Measurements from ENCODE around the gene TMEM161A.

Gene TMEM161A

DNA sequence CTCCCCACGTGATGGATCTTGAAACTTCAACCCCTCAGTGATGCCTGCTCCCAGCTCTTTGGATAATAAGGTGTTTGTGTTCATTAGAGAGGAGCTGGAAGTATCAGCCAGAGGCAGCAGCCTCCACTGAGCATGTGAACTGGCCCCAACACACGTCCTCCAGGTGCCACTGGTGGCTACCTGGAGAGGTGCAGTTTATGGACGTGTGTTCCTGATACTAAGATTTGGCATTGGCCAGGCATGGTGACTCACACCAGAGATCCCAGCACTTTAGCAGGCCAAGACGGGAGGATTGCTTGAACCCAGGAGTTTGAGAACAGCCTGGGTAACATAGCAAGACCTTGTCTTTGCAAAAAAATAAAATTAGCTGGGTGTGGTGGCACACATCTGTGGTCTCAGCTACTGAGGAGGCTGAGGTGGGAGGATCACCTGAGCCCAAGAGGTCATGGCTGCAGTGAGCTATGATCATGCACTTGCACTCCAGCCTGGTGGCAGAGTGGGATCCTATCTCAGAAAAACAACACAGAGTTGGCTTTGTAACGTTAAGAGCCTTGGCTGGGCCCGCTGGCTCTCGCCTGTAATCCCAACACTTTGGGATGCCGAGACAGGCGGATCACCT, 40.1 kb downstream of the TMEM161A start:
- no peak overlapping the region for H3K4me2 ChIP-seq (ENCODE audit: low read length)
- peak; percentile 18 to 46 for DNase-seq
- no peak overlapping the region for H3K9ac ChIP-seq (ENCODE audit: low read length)
- no peak overlapping the region for H3K18ac ChIP-seq (ENCODE audit: low read length)
- H2BK12ac ChIP-seq (ENCODE audit: low read length) = no peak overlapping the region
- H4K8ac ChIP-seq (ENCODE audit: low read depth, low read length) = no peak overlapping the region
- H2AK5ac ChIP-seq (ENCODE audit: low read length) = no peak overlapping the region
- H3K4me3 ChIP-seq (ENCODE audit: low read depth, low read length) = no peak overlapping the region
- no peak overlapping the region for H2BK120ac ChIP-seq (ENCODE audit: insufficient read depth, low read length, poor library complexity)
- peaks cover 2 to 11% of the 10 kb centered on the region in 2 experiments for H3K4me1 ChIP-seq (ENCODE audit: control insufficient read depth in 1 of 2, insufficient read depth in 2 of 2, low read length in 2 of 2)
- no CpG with 5 or more reads among the region's 9 CpGs for WGBS (ENCODE audit: extremely low coverage, insufficient coverage, insufficient read length)
- H3K79me2 ChIP-seq (ENCODE audit: control insufficient read depth, insufficient read depth, low read length, poor library complexity) = no peaks in the 10 kb centered on the region
- no peaks in the 10 kb centered on the region for H3K36me3 ChIP-seq (ENCODE audit: control insufficient read depth in 1 of 2, insufficient read depth in 2 of 2, low read length in 2 of 2)
- H3K27ac ChIP-seq (ENCODE audit: low read depth, low read length) = no peak overlapping the region
- peaks cover 2% of the 10 kb centered on the region for H3K9me3 ChIP-seq (ENCODE audit: insufficient read depth, low read depth, low read length)
- H3K4ac ChIP-seq (ENCODE audit: low read depth, low read length) = no peak overlapping the region
- H3K79me1 ChIP-seq (ENCODE audit: low read length) = no peaks in the 10 kb centered on the region
- no peak overlapping the region for H2BK5ac ChIP-seq (ENCODE audit: low read depth, low read length, poor library complexity)
- no peak overlapping the region for H3K23ac ChIP-seq (ENCODE audit: low read length)
- H4K91ac ChIP-seq (ENCODE audit: low read depth, low read length) = no peak overlapping the region
- H4K12ac ChIP-seq (ENCODE audit: low read depth, low read length) = no peak overlapping the region
- no peaks in the 10 kb centered on the region for H3K27me3 ChIP-seq (ENCODE audit: insufficient read depth, low read length)
- no peak overlapping the region for H3K14ac ChIP-seq (ENCODE audit: low read length)
- H2AFZ ChIP-seq (ENCODE audit: insufficient read depth, low read length, poor library complexity) = no peak overlapping the region

DNA sequence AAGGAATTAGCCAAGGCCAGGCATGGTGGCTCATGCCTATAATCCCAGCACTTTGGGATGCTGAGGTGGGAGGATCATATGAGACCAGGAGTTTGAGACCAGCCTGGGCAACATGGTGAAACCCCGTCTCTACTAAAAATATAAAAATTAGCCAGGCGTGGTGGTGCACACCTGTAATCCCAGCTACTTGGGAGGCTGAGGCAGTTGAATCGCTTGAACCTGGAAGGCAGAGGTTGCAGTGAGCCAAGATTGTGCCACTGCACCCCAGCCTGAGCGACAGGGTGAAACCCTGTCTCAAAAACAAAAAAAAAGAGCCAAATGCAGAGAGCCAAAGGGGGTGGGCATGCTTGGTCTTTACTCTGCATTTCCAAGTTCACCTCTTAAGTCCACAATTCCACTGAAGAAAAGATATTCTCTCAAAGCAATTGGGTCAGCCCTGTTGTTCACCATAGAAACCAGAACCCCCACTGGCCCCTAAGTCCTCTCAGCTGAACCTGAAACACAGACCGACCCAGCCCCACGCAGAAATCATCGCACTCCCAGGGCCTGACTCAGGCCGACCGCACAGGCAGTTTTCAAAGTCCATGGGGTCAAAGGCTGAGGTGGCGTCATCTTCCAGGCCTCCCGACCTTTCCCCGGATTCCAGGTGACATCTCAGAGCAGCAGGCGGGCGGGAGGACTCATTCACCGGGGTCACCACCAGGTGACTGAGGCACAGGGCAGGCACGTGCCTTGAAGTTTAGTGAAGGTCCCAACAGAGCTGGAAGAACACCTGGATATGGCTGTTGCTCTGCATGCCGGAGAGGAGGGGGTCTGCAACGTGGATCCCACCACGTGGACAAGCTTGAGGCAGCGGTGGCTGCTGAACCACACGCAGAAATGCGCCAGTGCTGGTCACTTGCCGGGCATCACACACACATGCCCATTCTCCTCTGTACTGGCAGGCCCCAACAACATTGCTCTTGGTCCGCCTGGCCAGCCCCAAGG, 41.3 kb downstream of the TMEM161A start:
- Histone ChIP-seq H4K91ac (ENCODE audit: low read depth, low read length) (no peak overlapping the region), H3K4ac (ENCODE audit: low read depth, low read length) (no peak overlapping the region), H3K27ac (ENCODE audit: low read depth, low read length) (no peak overlapping the region), H2AK5ac (ENCODE audit: low read length) (no peak overlapping the region), H3K4me2 (ENCODE audit: low read length) (no peak overlapping the region), H3K23ac (ENCODE audit: low read length) (no peak overlapping the region), H2AFZ (ENCODE audit: insufficient read depth, low read length, poor library complexity) (no peak overlapping the region), H3K14ac (ENCODE audit: low read length) (no peak overlapping the region), H3K4me1 (ENCODE audit: control insufficient read depth in 1 of 2, insufficient read depth in 2 of 2, low read length in 2 of 2) (peaks cover 2 to 11% of the 10 kb centered on the region in 2 experiments), H3K79me1 (ENCODE audit: low read length) (no peaks in the 10 kb centered on the region), H2BK5ac (ENCODE audit: low read depth, low read length, poor library complexity) (no peak overlapping the region), H3K27me3 (ENCODE audit: insufficient read depth, low read length) (no peaks in the 10 kb centered on the region), H4K8ac (ENCODE audit: low read depth, low read length) (no peak overlapping the region), H2BK120ac (ENCODE audit: insufficient read depth, low read length, poor library complexity) (no peak overlapping the region), H3K36me3 (ENCODE audit: control insufficient read depth in 1 of 2, insufficient read depth in 2 of 2, low read length in 2 of 2) (no peaks in the 10 kb centered on the region), H4K12ac (ENCODE audit: low read depth, low read length) (no peak overlapping the region), H3K4me3 (ENCODE audit: low read depth, low read length) (no peak overlapping the region), H3K18ac (ENCODE audit: low read length) (no peak overlapping the region), H3K9ac (ENCODE audit: low read length) (no peak overlapping the region), H3K79me2 (ENCODE audit: control insufficient read depth, insufficient read depth, low read length, poor library complexity) (no peaks in the 10 kb centered on the region), H3K9me3 (ENCODE audit: insufficient read depth, low read depth, low read length) (peaks cover 2% of the 10 kb centered on the region), H2BK12ac (ENCODE audit: low read length) (no peak overlapping the region)
- WGBS (ENCODE audit: extremely low coverage, insufficient coverage, insufficient read length) = no CpG with 5 or more reads among the region's 24 CpGs
- DNase-seq = peak; percentile 95 to 96

DNA sequence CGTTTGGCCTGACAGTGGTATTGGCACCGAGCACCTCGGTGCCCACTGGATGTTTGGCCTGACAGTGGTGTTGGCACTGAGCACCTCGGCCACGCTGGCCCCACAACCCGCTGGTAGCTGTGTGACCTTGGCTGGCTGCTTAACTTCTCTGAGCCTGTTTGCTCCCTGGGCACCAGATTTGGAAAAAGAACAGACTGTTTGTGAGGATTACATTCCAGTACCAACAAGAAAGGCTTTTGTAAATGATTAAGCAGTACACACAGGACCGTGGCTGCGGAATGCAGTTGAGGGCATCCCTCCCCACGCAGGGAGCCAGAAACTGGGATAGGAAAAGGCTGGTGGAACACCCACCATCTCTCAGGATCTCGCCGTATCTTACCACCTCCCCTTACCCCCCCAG, 42.6 kb downstream of the TMEM161A start:
- H3K18ac ChIP-seq (ENCODE audit: low read length) = no peak overlapping the region
- H3K14ac ChIP-seq (ENCODE audit: low read length) = no peak overlapping the region
- H3K4ac ChIP-seq (ENCODE audit: low read depth, low read length) = no peak overlapping the region
- H3K79me2 ChIP-seq (ENCODE audit: control insufficient read depth, insufficient read depth, low read length, poor library complexity) = no peaks in the 10 kb centered on the region
- H2BK12ac ChIP-seq (ENCODE audit: low read length) = no peak overlapping the region
- H4K91ac ChIP-seq (ENCODE audit: low read depth, low read length) = no peak overlapping the region
- H2BK120ac ChIP-seq (ENCODE audit: insufficient read depth, low read length, poor library complexity) = no peak overlapping the region
- no peak overlapping the region for H3K4me3 ChIP-seq (ENCODE audit: low read depth, low read length)
- H3K36me3 ChIP-seq (ENCODE audit: control insufficient read depth in 1 of 2, insufficient read depth in 2 of 2, low read length in 2 of 2) = no peaks in the 10 kb centered on the region
- no peak overlapping the region for H2BK5ac ChIP-seq (ENCODE audit: low read depth, low read length, poor library complexity)
- no peaks in the 10 kb centered on the region for H3K27me3 ChIP-seq (ENCODE audit: insufficient read depth, low read length)
- no peaks in the 10 kb centered on the region for H3K79me1 ChIP-seq (ENCODE audit: low read length)
- no peak overlapping the region for H3K27ac ChIP-seq (ENCODE audit: low read depth, low read length)
- H3K9ac ChIP-seq (ENCODE audit: low read length) = no peak overlapping the region
- peaks cover 2 to 11% of the 10 kb centered on the region in 2 experiments for H3K4me1 ChIP-seq (ENCODE audit: control insufficient read depth in 1 of 2, insufficient read depth in 2 of 2, low read length in 2 of 2)
- H3K4me2 ChIP-seq (ENCODE audit: low read length) = no peak overlapping the region
- H4K8ac ChIP-seq (ENCODE audit: low read depth, low read length) = no peak overlapping the region
- no peak overlapping the region for H2AFZ ChIP-seq (ENCODE audit: insufficient read depth, low read length, poor library complexity)
- H2AK5ac ChIP-seq (ENCODE audit: low read length) = no peak overlapping the region
- H3K23ac ChIP-seq (ENCODE audit: low read length) = no peak overlapping the region
- no peak for DNase-seq
- no peak overlapping the region for H4K12ac ChIP-seq (ENCODE audit: low read depth, low read length)
- H3K9me3 ChIP-seq (ENCODE audit: insufficient read depth, low read depth, low read length) = no peaks in the 10 kb centered on the region
- WGBS (ENCODE audit: extremely low coverage, insufficient coverage, insufficient read length) = no CpG with 5 or more reads among the region's 11 CpGs

DNA sequence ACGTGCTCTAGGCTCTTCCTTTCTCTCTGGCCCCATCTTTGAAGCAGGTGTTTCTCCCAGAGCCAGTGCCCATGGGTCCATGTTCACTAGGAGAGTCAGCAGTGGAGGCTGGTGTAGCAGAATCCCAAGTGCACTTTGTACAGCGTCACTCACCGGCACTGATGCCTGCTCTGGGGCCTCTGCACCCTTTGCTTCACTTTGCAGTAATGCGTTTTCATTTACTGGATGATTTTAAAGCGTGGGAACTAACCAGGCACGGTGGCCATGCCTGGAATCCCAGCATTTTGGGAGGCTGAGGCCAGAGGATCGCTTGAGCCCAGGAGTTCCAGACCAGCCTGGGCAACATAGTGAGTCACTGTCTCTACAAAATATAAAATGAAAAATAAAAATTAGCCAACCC, 43.8 kb downstream of the TMEM161A start:
- no peak overlapping the region for H3K27ac ChIP-seq (ENCODE audit: low read depth, low read length)
- H3K4me3 ChIP-seq (ENCODE audit: low read depth, low read length) = no peak overlapping the region
- H3K27me3 ChIP-seq (ENCODE audit: insufficient read depth, low read length) = no peaks in the 10 kb centered on the region
- no peak overlapping the region for H3K14ac ChIP-seq (ENCODE audit: low read length)
- no peaks in the 10 kb centered on the region for H3K36me3 ChIP-seq (ENCODE audit: control insufficient read depth in 1 of 2, insufficient read depth in 2 of 2, low read length in 2 of 2)
- H3K4ac ChIP-seq (ENCODE audit: low read depth, low read length) = no peak overlapping the region
- WGBS (ENCODE audit: extremely low coverage, insufficient coverage, insufficient read length) = no CpG with 5 or more reads among the region's 7 CpGs
- no peak overlapping the region for H3K9ac ChIP-seq (ENCODE audit: low read length)
- H3K9me3 ChIP-seq (ENCODE audit: insufficient read depth, low read depth, low read length) = no peaks in the 10 kb centered on the region
- no peak overlapping the region for H3K4me2 ChIP-seq (ENCODE audit: low read length)
- H2AK5ac ChIP-seq (ENCODE audit: low read length) = no peak overlapping the region
- no peaks in the 10 kb centered on the region for H3K79me2 ChIP-seq (ENCODE audit: control insufficient read depth, insufficient read depth, low read length, poor library complexity)
- H3K23ac ChIP-seq (ENCODE audit: low read length) = no peak overlapping the region
- H4K91ac ChIP-seq (ENCODE audit: low read depth, low read length) = no peak overlapping the region
- H2BK12ac ChIP-seq (ENCODE audit: low read length) = no peak overlapping the region
- no peak overlapping the region for H3K18ac ChIP-seq (ENCODE audit: low read length)
- H3K4me1 ChIP-seq (ENCODE audit: control insufficient read depth in 1 of 2, insufficient read depth in 2 of 2, low read length in 2 of 2) = peaks cover 2 to 11% of the 10 kb centered on the region in 2 experiments
- no peak overlapping the region for H2BK120ac ChIP-seq (ENCODE audit: insufficient read depth, low read length, poor library complexity)
- H4K8ac ChIP-seq (ENCODE audit: low read depth, low read length) = no peak overlapping the region
- H2BK5ac ChIP-seq (ENCODE audit: low read depth, low read length, poor library complexity) = no peak overlapping the region
- no peak overlapping the region for H4K12ac ChIP-seq (ENCODE audit: low read depth, low read length)
- H2AFZ ChIP-seq (ENCODE audit: insufficient read depth, low read length, poor library complexity) = no peak overlapping the region
- peak in 1 of 2 donors; percentile 21 for DNase-seq
- no peaks in the 10 kb centered on the region for H3K79me1 ChIP-seq (ENCODE audit: low read length)
